Skeletal muscle tissue (tissue), 4 donors: ENCODE measurements around the gene COLEC12. TPM values are rescaled to one million over a fixed set of nuclear protein-coding genes. Genes with fewer than 3 reads are reported as not detected.
"Not testable (repeated sequence)": the region's sequence is repeated elsewhere in the genome, so short reads cannot be mapped to it uniquely, and the experiment has no call there.

ENCODE experiments used
- H3K27ac ChIP-seq: one replicate; pipeline ENCODE4 v1.7.0; 2013; ENCODE audit warnings: mild to moderate bottlenecking, low read depth, low read length, inconsistent platforms
- H3K27me3 ChIP-seq, 3 donors: one replicate each; pipeline ENCODE4 v1.7.0; 2013; ENCODE audit warnings: low read length in 3 of 3; ENCODE audit not compliant: control insufficient read depth in 3 of 3, insufficient read depth in 3 of 3
- H3K36me3 ChIP-seq, 3 donors: one replicate each; pipeline ENCODE4 v1.7.0; 2013; ENCODE audit warnings: low read length in 3 of 3; ENCODE audit not compliant: control insufficient read depth in 3 of 3, insufficient read depth in 3 of 3
- H3K4me1 ChIP-seq, 3 donors: one replicate each; pipeline ENCODE4 v1.7.0; 2013; ENCODE audit warnings: low read length in 3 of 3, mild to moderate bottlenecking in 3 of 3; ENCODE audit not compliant: control insufficient read depth in 3 of 3, insufficient read depth in 3 of 3
- H3K4me3 ChIP-seq, 3 donors: one replicate each; pipeline ENCODE4 v1.7.0; 2013; ENCODE audit warnings: low read length in 3 of 3
- H3K9ac ChIP-seq, 3 donors: one replicate each; pipeline ENCODE4 v1.7.0; 2013; ENCODE audit warnings: low read length in 3 of 3, mild to moderate bottlenecking in 3 of 3, moderate library complexity in 2 of 3, low read depth in 1 of 3
- H3K9me3 ChIP-seq, 3 donors: one replicate each; pipeline ENCODE4 v1.7.0; 2013; ENCODE audit warnings: low read length in 3 of 3; ENCODE audit not compliant: control insufficient read depth in 3 of 3
- total RNA-seq: library from RNA; depleted of rRNA; stranded (reverse); fragments of >200 nt; gene quantifications from one replicate; pipeline ENCODE4 v1.2.3, GENCODE V29; 2014
- donor health status: Osteomylitis.

The COLEC12 gene
- total RNA-seq, 1 donor from 2014 or later: 39.1 TPM

DNA sequence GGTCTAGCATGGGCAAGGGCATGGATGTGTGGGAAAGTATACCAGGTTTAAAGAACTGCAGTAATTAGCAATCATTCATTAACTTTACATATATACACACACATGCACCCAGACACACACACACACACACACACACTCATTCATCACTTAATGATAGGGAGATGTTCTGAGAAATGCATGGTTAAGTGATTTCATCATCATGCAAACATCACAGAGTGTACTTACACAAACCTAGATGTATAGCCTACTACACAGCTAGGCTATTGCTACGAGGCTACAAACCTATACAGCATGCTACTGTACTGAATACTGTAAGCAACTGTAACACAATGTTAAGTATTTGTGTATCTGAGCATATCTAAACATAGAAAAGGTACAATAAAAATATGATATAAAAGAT is 83.6 kb downstream of the COLEC12 start:
- H3K27me3 ChIP-seq: no peaks in the 10 kb centered on the region
- no peaks in the 10 kb centered on the region for H3K36me3 ChIP-seq
- no peak overlapping the region for H3K4me3 ChIP-seq
- no peaks in the 10 kb centered on the region for H3K9me3 ChIP-seq
- peaks cover 0 to 5% (median 0%) of the 10 kb centered on the region in 3 donors for H3K4me1 ChIP-seq
- no peak overlapping the region for H3K27ac ChIP-seq
- no peak overlapping the region for H3K9ac ChIP-seq

DNA sequence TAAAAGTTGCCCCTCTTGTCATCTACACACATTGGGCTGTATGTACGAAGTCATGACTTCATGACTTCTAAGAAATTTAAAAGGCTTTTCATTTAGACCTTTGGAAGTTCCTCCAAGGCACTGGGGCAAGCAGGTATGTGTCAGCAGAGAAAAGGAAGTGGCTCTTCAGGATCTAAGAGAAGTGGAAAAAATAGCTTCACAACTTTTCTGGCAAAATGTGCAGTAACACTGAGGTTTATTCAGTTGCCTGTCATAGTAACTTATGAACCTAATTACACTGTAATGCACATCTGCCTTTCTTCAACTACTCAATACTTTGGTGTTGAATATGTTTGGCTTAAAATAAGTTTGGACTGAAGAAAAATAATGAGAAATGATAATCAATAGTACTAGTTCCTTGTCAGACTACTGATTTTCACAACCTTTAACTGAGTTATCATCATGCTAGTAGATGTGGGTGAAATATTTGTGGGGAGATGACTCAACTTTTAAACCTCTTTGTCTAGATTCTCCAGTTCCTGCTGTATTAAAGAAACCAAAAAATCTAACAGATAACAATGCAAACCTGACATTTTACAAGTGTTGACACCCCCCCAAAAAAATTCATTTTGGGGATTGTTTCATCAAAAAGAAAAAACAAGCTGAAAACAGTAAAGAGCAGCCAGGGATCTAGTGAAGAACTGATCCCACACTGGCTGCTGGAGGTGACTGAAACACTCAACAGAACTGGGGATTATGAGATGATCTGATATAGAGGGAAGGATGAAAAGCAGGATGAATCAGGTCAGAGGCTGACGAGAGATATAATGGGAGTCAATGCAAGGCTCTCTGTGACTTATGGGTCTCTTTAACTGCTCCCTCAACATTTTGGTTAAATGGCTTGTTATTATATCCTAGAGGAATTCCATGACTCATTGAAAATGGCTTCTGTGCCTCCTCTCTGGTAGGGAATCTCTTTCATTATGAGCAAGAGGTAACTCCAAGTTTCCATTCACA is 84.6 kb downstream of the COLEC12 start:
- Histone ChIP-seq H3K36me3 (no peaks in the 10 kb centered on the region), H3K9ac (no peak overlapping the region), H3K4me1 (peaks cover 0 to 5% (median 0%) of the 10 kb centered on the region in 3 donors), H3K9me3 (no peaks in the 10 kb centered on the region), H3K27me3 (no peaks in the 10 kb centered on the region), H3K27ac (no peak overlapping the region), H3K4me3 (no peak overlapping the region)

DNA sequence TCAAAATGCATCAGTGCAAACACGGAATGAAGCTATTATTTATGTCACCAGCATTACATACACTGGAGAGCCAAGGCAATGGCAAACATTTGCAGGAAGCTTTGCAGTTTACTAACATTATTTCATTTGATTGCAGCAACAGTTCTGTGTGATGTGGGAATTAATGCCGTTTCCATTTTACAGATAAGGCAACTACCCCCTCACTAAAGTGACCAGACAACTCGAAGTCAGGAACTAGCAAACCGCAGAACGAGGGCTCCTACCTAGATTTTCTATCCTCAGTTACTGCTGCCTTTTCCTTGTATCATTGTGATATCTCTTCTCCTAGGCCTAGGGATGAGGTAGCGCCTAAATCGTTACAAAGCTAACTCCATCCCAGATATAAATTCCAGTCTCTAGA is 85.5 kb downstream of the COLEC12 start:
- no peak overlapping the region for H3K4me3 ChIP-seq
- peaks cover 0 to 5% (median 0%) of the 10 kb centered on the region in 3 donors for H3K4me1 ChIP-seq
- no peak overlapping the region for H3K27ac ChIP-seq
- H3K9me3 ChIP-seq: no peaks in the 10 kb centered on the region
- no peak overlapping the region for H3K9ac ChIP-seq
- no peaks in the 10 kb centered on the region for H3K36me3 ChIP-seq
- no peaks in the 10 kb centered on the region for H3K27me3 ChIP-seq

DNA sequence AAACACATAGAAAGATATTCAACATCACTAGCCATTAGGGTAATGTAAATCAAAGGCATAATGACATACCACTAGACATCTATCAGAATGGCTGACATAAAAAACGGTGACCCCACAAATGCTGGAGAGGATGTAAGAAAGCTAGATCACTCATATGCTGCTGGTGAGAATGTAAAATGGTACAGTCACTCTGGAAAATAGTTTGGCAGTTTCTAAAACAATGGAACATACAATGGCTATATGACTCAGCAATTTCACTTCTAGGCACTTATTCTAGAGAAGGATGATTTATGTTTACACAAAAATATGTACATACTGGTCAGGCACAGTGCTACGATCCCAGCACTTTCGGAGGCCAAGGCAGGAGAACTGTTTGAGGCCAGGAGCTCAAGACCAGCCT is 87.3 kb downstream of the COLEC12 start:
- no peak overlapping the region for H3K9ac ChIP-seq
- no peak overlapping the region for H3K4me3 ChIP-seq
- H3K36me3 ChIP-seq: no peaks in the 10 kb centered on the region
- no peak overlapping the region for H3K27ac ChIP-seq
- peaks cover 0 to 5% (median 0%) of the 10 kb centered on the region in 3 donors for H3K4me1 ChIP-seq
- H3K27me3 ChIP-seq: no peaks in the 10 kb centered on the region
- no peaks in the 10 kb centered on the region for H3K9me3 ChIP-seq

- no peaks in the 10 kb centered on the region for H3K27me3 ChIP-seq
- H3K36me3 ChIP-seq: no peaks in the 10 kb centered on the region
- H3K27ac ChIP-seq: no peak overlapping the region
- no peak overlapping the region for H3K4me3 ChIP-seq
- H3K4me1 ChIP-seq: peaks cover 0 to 4% (median 0%) of the 10 kb centered on the region in 3 donors
- H3K9ac ChIP-seq: no peak overlapping the region
- no peaks in the 10 kb centered on the region for H3K9me3 ChIP-seq
These were observed 90.5 kb downstream of the COLEC12 start for GRCh38 chr18:410047-410455.

- H3K27ac ChIP-seq: no peak overlapping the region
- no peak overlapping the region for H3K9ac ChIP-seq
- H3K4me1 ChIP-seq: peaks cover 0 to 4% (median 0%) of the 10 kb centered on the region in 3 donors
- no peaks in the 10 kb centered on the region for H3K36me3 ChIP-seq
- no peak overlapping the region for H3K4me3 ChIP-seq
- H3K9me3 ChIP-seq: no peaks in the 10 kb centered on the region
- no peaks in the 10 kb centered on the region for H3K27me3 ChIP-seq
These were observed 92.1 kb downstream of the COLEC12 start for GRCh38 chr18:408367-408766.

- H3K4me3 ChIP-seq: no peak overlapping the region
- no peaks in the 10 kb centered on the region for H3K27me3 ChIP-seq
- no peaks in the 10 kb centered on the region for H3K9me3 ChIP-seq
- no peak overlapping the region for H3K9ac ChIP-seq
- peaks cover 0 to 4% (median 0%) of the 10 kb centered on the region in 3 donors for H3K4me1 ChIP-seq
- no peaks in the 10 kb centered on the region for H3K36me3 ChIP-seq
- no peak overlapping the region for H3K27ac ChIP-seq
These were observed 92.8 kb downstream of the COLEC12 start for GRCh38 chr18:407626-408224.

DNA sequence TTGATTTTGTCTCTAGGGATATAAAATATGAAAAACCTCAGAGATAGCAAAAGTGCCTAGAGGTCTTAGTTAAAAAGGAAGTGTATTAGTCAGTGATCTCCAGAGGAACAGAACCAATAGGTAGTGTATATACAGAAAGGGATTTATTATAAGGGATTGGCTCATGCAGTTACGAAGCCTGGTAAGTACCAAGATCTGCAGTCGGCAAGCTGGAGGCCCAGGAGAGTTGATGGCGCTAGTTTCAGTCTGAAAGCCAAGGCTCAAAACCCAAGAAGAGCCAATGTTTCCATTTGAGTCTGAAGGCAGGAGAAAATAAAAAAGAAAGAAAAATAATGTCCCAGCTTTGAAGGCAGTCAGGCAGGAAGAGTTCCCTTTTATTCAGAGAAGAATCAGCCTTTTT is 93.3 kb downstream of the COLEC12 start:
- Histone ChIP-seq H3K27me3 (no peaks in the 10 kb centered on the region), H3K4me3 (no peak overlapping the region), H3K27ac (no peak overlapping the region), H3K4me1 (peaks cover 0 to 4% (median 0%) of the 10 kb centered on the region in 3 donors), H3K9me3 (no peaks in the 10 kb centered on the region), H3K36me3 (no peaks in the 10 kb centered on the region), H3K9ac (no peak overlapping the region)

GRCh38 chr18:406677-407076 is 93.8 kb downstream of the COLEC12 start:
- Histone ChIP-seq H3K27me3 (no peaks in the 10 kb centered on the region), H3K27ac (no peak overlapping the region), H3K4me1 (peaks cover 0 to 4% (median 0%) of the 10 kb centered on the region in 3 donors), H3K9me3 (no peaks in the 10 kb centered on the region), H3K9ac (peak overlapping the region in 1 of 3 donors; percentile 32), H3K36me3 (no peaks in the 10 kb centered on the region), H3K4me3 (no peak overlapping the region)

GRCh38 chr18:405006-405405 is 95.5 kb downstream of the COLEC12 start:
- not testable (repeated sequence) for H3K9ac ChIP-seq, H3K27me3 ChIP-seq, H3K9me3 ChIP-seq, H3K36me3 ChIP-seq, H3K4me1 ChIP-seq, H3K4me3 ChIP-seq, H3K27ac ChIP-seq
